ENCODE data around the gene ALDH1A2.
"Not testable (repeated sequence)": the region's sequence is repeated elsewhere in the genome, so short reads cannot be mapped to it uniquely, and the experiment has no call there.

ALDH1A2 gene

GRCh38 chr15:58066042-58066867, 744 bp upstream of the ALDH1A2 start:
- DNase-seq, result peak; percentile 29 to 52

GRCh38 chr15:58064980-58065444, 499 bp downstream of the ALDH1A2 start:
- DNase-seq, result no peak

- DNase-seq, result no peak
Measured at GRCh38 chr15:58064082-58064979, 1.2 kb downstream of the ALDH1A2 start.

- DNase-seq, result no peak
Measured at GRCh38 chr15:58063614-58064013, 1.9 kb downstream of the ALDH1A2 start.

- DNase-seq, result no peak
Measured at GRCh38 chr15:58062983-58063382, 2.5 kb downstream of the ALDH1A2 start.

- no peak for DNase-seq
Measured at GRCh38 chr15:58062175-58062574, 3.3 kb downstream of the ALDH1A2 start.

GRCh38 chr15:58060575-58060974, 4.9 kb downstream of the ALDH1A2 start:
- no peak for DNase-seq

- DNase-seq, result no peak
Measured at GRCh38 chr15:58058729-58059128, 6.8 kb downstream of the ALDH1A2 start.

- DNase-seq, result no peak
Measured at GRCh38 chr15:58058073-58058472, 7.4 kb downstream of the ALDH1A2 start.

GRCh38 chr15:58057559-58057958, 8.0 kb downstream of the ALDH1A2 start:
- DNase-seq, result no peak

GRCh38 chr15:58056015-58056414, 9.5 kb downstream of the ALDH1A2 start:
- no peak for DNase-seq

- DNase-seq, result no peak
Measured at GRCh38 chr15:58053315-58054153, 12.0 kb downstream of the ALDH1A2 start.

- DNase-seq, result no peak
Measured at GRCh38 chr15:58052334-58052733, 13.2 kb downstream of the ALDH1A2 start.

GRCh38 chr15:58049520-58050227, 15.8 kb downstream of the ALDH1A2 start:
- no peak for DNase-seq

- no peak for DNase-seq
Measured at GRCh38 chr15:58048261-58048660, 17.2 kb downstream of the ALDH1A2 start.

GRCh38 chr15:58047149-58047548, 18.4 kb downstream of the ALDH1A2 start:
- no peak for DNase-seq

- no peak for DNase-seq
Measured at GRCh38 chr15:58046467-58046866, 19.0 kb downstream of the ALDH1A2 start.

GRCh38 chr15:58045376-58045775, 20.1 kb downstream of the ALDH1A2 start:
- not testable (repeated sequence) for DNase-seq

GRCh38 chr15:58044551-58044950, 21.0 kb downstream of the ALDH1A2 start:
- DNase-seq, result no peak

GRCh38 chr15:58043192-58043903, 22.2 kb downstream of the ALDH1A2 start:
- peak; percentile 11 to 21 for DNase-seq

- DNase-seq, result no peak
Measured at GRCh38 chr15:58042006-58042405, 23.5 kb downstream of the ALDH1A2 start.

Data from CD4-positive, alpha-beta T cell treated with Interleukin-1 beta for 1 hour (primary cell).